ENCODE data around the gene TFF2. TPM values are rescaled to one million over a fixed set of nuclear protein-coding genes. Genes with fewer than 3 reads are reported as not detected.

The TFF2 gene, protein sequence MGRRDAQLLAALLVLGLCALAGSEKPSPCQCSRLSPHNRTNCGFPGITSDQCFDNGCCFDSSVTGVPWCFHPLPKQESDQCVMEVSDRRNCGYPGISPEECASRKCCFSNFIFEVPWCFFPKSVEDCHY
- total RNA-seq, result not detected in 2 replicates

GRCh38 chr21:42350927-42351426, at the start of gene TFF2:
TFF2 (minus strand) TSS chr21:42350994; CDS start chr21:42350957, 37 bp downstream.

DNA sequence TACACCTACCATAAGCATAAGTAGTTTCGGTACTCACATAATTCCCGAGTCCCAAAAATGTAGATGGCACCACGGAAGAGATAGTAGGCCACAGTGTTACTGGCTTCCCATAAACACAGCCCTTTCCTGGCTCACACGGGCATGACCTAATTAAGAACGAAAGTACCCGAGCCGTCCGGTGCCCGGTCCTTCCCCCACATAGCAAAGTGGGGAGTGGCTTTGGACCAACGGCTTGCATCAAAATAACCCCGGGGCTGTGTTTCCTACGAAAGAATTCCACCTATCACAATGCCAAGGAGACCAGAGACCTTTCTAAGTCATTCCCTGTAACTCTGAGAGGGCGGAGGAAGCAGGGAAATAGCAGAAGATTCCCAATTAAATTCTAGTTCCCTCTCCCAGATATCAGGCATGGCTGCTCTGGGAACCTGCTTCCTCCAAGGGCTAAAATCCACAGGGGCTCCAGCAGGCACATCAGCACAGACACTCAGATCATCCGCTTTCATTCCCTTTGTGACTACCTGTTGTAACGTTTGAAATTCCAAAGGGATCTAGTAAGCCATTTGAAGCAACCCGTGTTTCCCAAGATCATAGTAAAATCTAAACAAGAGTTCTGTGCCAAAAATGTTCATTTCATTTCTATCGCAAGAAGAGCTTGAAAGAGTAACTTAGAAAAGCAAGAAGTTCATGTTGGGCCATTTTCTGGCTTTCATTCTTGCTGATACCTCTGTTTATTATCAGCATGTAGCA, 45.3 kb upstream of the TFF2 start, which contains the start of gene TMPRSS3:
TSS of gene TMPRSS3 (minus strand) at position 148 of the 747 bp plus-strand sequence. CDS start 635 bp downstream, outside the sequence.

DNA sequence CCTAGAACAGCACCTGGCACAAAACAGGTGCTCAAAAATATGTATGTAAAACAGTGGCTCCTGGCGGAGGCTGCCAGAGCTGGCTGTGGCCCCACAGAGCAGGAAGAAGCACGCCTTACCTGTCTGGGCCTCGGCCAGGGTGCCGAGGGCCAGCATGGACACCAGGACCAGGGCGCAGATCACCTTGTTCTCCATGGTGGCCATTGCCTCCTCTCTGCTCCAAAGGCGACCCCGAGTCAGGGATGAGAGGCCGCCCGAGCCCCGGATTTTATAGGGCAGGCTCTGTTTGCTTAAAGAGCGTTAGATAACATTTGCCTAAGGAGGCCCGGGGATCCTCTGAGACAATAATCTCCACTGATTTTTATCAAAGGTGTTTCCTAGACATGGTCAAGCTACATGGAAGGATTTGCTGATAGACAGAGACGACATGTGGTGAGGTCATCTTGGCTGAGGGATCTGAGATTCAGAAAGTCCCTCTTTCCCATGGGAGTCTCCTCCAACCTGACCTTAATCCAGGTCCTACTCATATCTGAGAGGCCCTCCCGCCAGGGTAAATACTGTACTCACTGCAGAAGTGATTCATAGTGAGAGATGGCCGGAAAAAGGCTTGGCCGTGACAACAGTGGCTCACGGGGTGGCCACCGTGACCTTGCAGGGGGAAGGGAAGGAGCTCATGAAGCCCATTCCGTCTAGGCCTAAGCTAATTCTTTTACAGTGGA, 15.7 kb upstream of the TFF2 start, which contains the start of gene TFF1:
TSS of gene TFF1 (minus strand) at position 244 of the 719 bp plus-strand sequence. CDS start at position 204, 40 bp downstream.

GRCh38 chr21:42315296-42315891, 35.4 kb downstream of the TFF2 start, which contains the start of gene TFF3:
TFF3 (minus strand) TSS chr21:42315409; CDS start chr21:42315374, 35 bp downstream.

Other genes with a start within 250 kb of the TFF2 start
- gene ABCG1, start 131.9 kb downstream of the TFF2 start, total RNA-seq, result 1.0 and 3.3 TPM in 2 replicates
- not detected in 2 replicates for gene TFF3, start 35.6 kb downstream of the TFF2 start, total RNA-seq
- not detected in 2 replicates for gene TFF1, start 15.5 kb upstream of the TFF2 start, total RNA-seq
- gene TMPRSS3, start 45.1 kb upstream of the TFF2 start, total RNA-seq, result not detected in 2 replicates
- gene UBASH3A, start 52.9 kb upstream of the TFF2 start, total RNA-seq, result not detected in 2 replicates
- gene RSPH1, start 145.2 kb upstream of the TFF2 start, total RNA-seq, result 0.13 TPM in 1 of 2 replicates, not detected in the other
- 2.2 and 4.8 TPM in 2 replicates for gene SLC37A1, start 162.9 kb upstream of the TFF2 start, total RNA-seq

Data from smooth muscle cell of the pulmonary artery (primary cell).